Colonic mucosa (tissue), 4 donors: ENCODE measurements around the gene MRRF. TPM values are rescaled to one million over a fixed set of nuclear protein-coding genes. Genes with fewer than 3 reads are reported as not detected.

ENCODE experiments used
- DNase-seq: peaks from one replicate; pipeline ENCODE4 v3.0.0-alpha.2; 2020
- H3K27ac ChIP-seq: fragments of 200-600 bp; one replicate; pipeline ENCODE4 v1.8.0; 2021
- H3K27me3 ChIP-seq: fragments of 200-600 bp; one replicate; pipeline ENCODE4 v1.8.0; 2021
- H3K36me3 ChIP-seq: fragments of 200-600 bp; one replicate; pipeline ENCODE4 v1.8.0; 2021
- H3K4me1 ChIP-seq: fragments of 200-600 bp; one replicate; pipeline ENCODE4 v1.8.0; 2021; ENCODE audit warnings: mild to moderate bottlenecking
- H3K4me3 ChIP-seq: fragments of 200-600 bp; one replicate; pipeline ENCODE4 v1.8.0; 2021
- H3K9ac ChIP-seq, 2 donors: one replicate each; pipeline ENCODE4 v1.7.0; 2013; ENCODE audit warnings: control low read depth in 2 of 2, low read depth in 2 of 2, low read length in 2 of 2
- H3K9me3 ChIP-seq: fragments of 200-600 bp; one replicate; pipeline ENCODE4 v1.8.0; 2021
- intact Hi-C: fragments of 100-400 bp; cut with DNase I; formaldehyde crosslinking; loops from one replicate; pipeline ENCODE4 v1.14.1; 2022
- total RNA-seq, 2 donors: library from RNA; stranded (reverse); fragmentation: NEBNext Ultra II Directional in 1 of 2; extraction: Animal tissue kit (Norgen Biotek cat#: 25700) in 1 of 2; gene quantifications; one replicate each; pipeline ENCODE4 v1.2.1, GENCODE V29; 2021
- TF ChIP-seq, protein P1 (sequence below): fragments of 200-600 bp; IDR thresholded peaks from one replicate; pipeline ENCODE4 v1.8.0; 2022; ENCODE audit warnings: antibody characterized with exemption, mild to moderate bottlenecking
- donor health status: healthy.
- donor health status: DM: no; HTN: no; CAD: no.
- donor health status: DM: no; HTN: no; CAD: no.

Gene MRRF
- total RNA-seq, 2 donors from 2014 or later = 53.3 to 70.8 TPM

DNA sequence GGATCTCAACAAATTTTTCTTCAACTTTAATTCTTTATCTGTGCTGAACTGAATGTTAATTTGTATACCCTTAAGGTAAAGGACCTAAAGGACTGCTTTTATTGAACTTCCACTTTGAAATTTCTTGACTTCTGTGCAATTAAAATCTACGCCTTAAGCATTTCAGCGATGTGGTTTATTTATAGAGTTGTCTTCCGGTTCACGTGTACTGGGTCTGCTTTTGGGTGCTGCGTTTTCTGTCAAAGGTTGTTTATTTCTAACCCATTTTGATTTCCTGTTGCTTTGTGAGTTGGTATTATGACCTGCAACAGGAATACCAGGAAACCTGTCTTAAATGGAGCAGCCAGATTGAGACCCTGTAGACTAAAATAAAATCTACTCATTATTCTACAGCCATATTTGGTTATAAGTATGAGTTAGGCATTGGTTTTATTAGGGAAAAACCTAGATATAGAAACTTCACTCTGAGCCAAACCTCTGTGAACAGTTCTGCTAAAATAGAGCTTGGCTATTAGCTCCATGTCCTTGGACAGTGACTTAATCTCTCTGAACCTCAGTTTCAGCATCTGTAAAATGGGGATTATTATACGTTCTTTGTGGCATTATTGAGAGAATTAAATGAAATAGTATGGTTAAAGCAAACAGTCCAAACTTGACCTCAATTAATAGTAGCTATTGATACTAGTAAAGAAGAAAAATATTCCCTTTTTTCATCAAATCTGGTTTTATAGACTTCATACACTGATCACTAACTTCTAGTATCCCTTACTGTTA is 3.5 kb downstream of the MRRF start:
- Histone ChIP-seq H3K4me1 (no peaks in the 10 kb centered on the region), H3K36me3 (no peaks in the 10 kb centered on the region), H3K4me3 (no peak overlapping the region), H3K27me3 (no peaks in the 10 kb centered on the region), H3K9me3 (no peaks in the 10 kb centered on the region), H3K9ac (no peak overlapping the region), H3K27ac (no peak overlapping the region)
- TF ChIP-seq, protein P1, sequence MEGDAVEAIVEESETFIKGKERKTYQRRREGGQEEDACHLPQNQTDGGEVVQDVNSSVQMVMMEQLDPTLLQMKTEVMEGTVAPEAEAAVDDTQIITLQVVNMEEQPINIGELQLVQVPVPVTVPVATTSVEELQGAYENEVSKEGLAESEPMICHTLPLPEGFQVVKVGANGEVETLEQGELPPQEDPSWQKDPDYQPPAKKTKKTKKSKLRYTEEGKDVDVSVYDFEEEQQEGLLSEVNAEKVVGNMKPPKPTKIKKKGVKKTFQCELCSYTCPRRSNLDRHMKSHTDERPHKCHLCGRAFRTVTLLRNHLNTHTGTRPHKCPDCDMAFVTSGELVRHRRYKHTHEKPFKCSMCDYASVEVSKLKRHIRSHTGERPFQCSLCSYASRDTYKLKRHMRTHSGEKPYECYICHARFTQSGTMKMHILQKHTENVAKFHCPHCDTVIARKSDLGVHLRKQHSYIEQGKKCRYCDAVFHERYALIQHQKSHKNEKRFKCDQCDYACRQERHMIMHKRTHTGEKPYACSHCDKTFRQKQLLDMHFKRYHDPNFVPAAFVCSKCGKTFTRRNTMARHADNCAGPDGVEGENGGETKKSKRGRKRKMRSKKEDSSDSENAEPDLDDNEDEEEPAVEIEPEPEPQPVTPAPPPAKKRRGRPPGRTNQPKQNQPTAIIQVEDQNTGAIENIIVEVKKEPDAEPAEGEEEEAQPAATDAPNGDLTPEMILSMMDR = no peak
- no peak for DNase-seq
- intact Hi-C loops = no loop called here

DNA sequence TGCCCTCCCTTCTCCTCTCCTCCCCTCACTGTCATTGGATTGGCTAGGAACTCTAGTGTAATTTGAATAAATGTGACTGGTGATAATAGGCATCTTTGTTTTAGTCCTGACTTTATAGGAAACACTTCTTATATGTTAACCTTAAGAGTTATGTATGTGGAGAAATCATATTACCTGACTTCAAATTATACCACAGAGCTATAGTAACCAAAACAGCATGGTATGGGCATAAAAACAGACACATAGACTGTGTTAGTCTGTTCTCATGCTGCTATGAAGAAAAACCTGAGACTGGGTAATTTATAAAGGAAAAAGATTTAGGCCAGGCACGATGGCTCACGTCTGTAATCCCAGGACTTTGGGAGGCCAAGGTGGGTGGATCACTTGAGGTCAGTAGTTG is 9.4 kb downstream of the MRRF start:
- Histone ChIP-seq H3K4me1 (no peaks in the 10 kb centered on the region), H3K9me3 (no peaks in the 10 kb centered on the region), H3K9ac (no peak overlapping the region), H3K27me3 (no peaks in the 10 kb centered on the region), H3K4me3 (no peak overlapping the region), H3K36me3 (no peaks in the 10 kb centered on the region), H3K27ac (no peak overlapping the region)
- intact Hi-C loops = no loop called here
- DNase-seq = no peak
- TF ChIP-seq, protein P1 = no peak

DNA sequence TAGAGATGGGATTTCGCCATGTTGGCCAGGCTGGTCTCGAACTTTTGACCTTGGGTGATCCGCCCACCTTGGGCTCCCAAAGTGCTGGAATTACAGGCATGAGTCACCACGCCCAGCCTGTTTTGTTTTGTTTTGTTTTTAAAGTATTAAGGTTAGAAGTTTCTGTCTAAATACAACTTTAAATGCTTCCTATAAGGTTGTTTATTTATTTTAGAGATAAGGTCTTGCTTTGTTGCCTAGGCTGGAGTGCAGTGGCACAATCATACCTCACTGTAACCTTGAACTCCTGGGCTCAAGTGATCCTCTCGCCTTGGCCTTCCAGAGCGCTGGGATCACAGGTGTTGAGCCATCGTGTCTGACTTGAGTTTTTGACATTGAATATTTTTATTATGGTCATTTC is 11.4 kb downstream of the MRRF start:
- Histone ChIP-seq H3K27me3 (no peaks in the 10 kb centered on the region), H3K27ac (no peak overlapping the region), H3K4me3 (no peak overlapping the region), H3K36me3 (no peaks in the 10 kb centered on the region), H3K9ac (no peak overlapping the region), H3K4me1 (no peaks in the 10 kb centered on the region), H3K9me3 (no peaks in the 10 kb centered on the region)
- TF ChIP-seq, protein P1 = no peak
- DNase-seq = no peak
- intact Hi-C loops = no loop called here

DNA sequence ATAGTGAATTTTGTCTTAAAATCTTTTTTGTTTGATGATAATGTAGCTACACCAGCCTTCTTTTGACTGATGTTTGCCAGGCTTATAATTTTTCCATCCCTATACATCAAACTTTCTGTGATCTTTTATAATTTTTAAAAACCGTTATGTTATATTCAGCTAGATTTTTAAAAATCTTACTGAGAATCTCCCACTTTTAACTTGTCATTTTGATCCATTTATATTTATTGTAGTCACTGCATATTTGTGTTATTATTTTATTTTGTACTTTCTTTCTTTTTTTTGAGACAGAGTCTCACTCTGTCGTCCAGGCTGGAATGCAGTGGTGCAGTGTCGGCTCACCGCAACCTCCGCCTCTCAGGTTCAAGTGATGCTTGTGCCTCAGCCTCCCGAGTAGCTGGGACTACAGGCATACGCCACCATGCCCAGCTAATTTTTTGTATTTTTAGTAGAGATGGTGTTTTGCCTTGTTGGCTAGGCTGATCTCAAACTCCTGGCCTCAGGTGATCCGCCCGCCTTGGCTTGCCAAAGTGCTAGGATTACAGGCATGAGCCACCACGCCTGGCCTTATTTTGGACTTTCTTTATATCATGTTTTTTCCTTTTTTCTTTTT is 12.7 kb downstream of the MRRF start:
- Histone ChIP-seq H3K27ac (no peak overlapping the region), H3K4me3 (no peak overlapping the region), H3K9me3 (no peaks in the 10 kb centered on the region), H3K27me3 (no peaks in the 10 kb centered on the region), H3K36me3 (no peaks in the 10 kb centered on the region), H3K9ac (no peak overlapping the region), H3K4me1 (no peaks in the 10 kb centered on the region)
- intact Hi-C loops = no loop called here
- DNase-seq = no peak
- TF ChIP-seq, protein P1 = no peak

DNA sequence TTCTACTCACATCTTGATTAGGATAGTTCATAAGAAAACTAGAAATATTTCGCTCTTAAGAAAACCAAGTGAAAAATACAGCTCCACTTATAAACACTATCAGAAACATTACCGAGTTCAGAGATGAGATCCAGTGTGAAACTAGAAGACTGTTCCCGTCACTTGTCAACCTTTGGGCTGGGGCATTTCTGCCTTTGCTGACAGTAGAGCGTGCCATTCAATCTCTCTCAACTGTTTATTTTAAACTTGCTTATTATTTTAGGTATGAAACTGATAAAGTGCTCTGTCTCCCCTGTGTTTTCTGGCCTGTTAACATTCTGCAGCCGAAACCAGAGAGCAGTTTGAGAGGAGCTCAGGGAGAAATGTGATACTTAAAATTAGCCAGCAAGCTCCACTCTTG is 16.7 kb downstream of the MRRF start:
- Histone ChIP-seq H3K9ac (no peak overlapping the region), H3K27ac (no peak overlapping the region), H3K4me3 (no peak overlapping the region), H3K4me1 (no peaks in the 10 kb centered on the region), H3K9me3 (no peaks in the 10 kb centered on the region), H3K36me3 (no peaks in the 10 kb centered on the region), H3K27me3 (no peaks in the 10 kb centered on the region)
- TF ChIP-seq, protein P1 = no peak
- intact Hi-C loops = no loop called here
- no peak for DNase-seq
